ENCODE measurements around the gene GRM4.

The GRM4 gene

DNA sequence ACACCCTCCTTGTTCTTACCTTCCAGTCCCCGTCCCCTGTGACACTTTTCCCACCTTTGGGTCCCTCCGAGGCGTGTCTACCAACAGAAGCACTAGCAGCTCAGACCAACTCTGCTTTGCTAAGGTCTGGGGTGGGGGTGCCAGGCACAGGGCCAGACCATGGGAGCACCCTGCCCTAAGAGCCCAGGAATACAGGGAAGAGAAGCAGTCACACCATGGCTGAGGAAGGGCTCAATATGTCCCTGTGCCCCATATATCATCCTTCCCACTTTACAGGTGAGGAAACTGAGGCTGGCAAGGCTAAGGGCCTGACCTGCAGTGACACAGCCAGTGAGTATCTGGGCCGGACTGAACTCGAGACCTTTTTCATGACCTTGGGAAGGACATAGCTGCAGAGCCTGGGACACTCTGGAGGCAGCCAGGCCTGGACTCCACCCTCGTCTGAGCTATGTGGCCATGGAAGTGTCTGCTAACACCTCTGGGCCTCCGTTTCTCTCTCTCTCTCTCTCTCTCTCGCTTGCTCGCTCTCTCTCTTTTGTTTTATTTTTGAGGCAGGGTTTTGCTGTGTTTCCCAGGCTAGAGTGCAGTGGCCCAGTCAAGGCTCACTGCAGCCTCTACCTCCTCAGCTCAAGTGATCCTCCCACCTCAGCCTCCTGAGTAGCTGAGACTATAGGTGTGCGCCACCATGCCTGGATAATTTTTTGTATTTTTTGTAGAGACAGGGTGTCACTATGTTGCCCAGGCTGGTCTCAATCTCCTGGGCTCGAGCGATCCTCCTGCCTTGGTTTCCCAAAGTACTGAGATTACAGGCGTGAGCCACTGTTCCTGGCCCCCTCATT is 156.7 kb downstream of the GRM4 start:
- DNase-seq = no peak

DNA sequence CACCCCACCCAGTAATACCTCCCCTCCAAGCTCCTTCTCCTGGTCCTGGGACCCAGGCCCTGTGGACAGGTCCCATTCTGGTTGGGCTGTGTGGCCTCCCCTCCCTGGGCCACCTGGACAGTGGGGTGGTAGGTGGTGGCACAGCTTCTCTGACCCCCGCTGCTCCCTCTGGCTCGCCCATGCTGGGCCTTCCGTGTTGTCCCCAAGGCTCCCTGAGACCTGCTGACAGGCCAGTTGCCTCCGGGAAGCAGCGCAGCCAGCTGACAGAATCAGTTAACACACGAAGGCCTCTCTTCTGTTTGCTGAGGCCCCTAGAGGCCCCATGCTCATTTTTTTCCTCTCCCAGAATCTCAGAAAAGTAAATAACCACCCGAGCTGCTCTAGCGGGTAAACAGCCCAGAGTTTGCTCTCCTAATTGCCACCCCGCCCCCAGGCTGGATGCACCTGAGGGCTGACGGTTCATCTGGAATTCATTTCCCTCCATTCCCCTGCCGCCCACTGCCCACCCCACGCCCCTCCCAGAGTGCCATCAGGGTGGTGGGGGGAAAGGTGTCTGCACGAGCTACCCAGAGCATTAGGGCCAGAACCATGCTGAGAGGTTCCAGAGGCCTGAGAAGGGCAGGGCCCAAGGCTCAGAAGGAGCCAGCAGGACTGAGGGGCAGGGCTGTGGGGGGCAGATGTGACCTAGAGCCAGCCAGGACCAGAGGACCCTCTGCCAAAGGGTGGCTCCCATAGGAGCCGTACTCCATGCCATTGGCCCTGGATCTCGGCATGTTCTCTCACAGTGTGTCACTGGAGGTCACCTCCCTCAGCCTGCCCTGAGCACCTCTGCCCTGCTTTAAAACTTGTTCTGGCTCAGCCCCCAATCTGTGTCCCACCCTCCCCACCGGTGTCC is 157.5 kb downstream of the GRM4 start:
- no peak for DNase-seq

DNA sequence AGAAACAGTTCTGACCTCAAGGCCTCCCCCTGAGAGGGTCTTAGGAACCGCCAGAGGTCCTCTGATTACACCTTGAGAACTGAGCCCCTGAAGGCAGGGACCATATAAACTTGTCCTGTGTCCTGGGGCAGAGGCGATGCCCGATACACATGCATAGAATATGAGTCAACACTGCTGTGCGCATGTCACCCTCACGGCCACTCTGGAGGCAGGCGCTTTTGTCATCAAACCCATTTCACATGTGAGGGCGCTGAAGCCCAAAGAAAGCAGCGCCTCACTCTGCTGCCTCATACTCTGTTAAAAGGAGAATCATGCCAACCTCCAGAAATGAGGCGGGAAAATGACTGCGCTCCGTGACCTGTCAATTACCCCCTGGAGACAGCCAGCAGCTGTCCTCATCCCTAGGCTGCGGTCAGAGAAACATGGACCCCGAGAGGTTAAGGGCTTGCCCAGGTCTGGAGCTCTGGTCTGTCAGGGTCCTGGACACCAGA is 158.3 kb downstream of the GRM4 start:
- DNase-seq = no peak

DNA sequence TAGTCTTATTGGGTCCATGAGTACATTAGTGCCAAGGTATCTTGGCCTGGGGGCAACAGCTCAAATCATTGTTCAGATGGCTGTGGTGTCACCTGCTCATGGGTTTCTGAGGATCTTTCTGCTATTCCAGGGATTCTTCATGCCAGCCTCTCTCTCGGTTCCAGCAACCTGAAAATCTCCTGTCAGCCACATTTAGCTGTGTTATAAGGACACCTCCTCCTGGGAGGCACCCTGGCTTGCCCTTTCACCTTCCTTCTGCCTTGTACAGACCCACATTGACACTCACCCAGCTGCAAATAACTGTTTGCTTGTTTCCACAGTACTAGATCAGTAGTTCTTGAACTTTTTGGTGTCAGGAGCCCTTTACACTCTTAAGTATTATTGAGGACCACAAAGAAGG is 159.9 kb downstream of the GRM4 start:
- no peak for DNase-seq

DNA sequence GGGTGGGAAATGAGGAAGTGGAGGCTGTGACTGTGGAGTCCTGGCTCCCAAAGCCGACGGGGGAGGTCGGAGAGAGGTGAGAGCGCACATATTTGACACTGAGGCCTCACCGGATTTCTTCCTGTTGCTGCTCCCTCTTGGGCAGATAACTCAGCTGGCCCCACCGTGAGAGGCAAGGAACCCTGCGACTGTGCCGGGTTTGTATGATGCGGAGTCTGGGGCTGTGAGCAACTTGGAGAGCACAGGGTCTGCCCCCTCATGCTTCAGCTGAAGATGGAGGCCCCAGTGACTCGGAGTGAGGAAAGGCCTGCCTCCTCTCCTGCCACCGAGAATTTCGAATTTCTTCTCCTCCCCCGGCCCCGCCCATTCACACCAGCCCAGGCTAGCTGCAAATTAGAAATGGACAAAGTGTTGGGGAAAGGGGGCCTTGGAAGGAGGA is 160.6 kb downstream of the GRM4 start:
- no peak for DNase-seq

DNA sequence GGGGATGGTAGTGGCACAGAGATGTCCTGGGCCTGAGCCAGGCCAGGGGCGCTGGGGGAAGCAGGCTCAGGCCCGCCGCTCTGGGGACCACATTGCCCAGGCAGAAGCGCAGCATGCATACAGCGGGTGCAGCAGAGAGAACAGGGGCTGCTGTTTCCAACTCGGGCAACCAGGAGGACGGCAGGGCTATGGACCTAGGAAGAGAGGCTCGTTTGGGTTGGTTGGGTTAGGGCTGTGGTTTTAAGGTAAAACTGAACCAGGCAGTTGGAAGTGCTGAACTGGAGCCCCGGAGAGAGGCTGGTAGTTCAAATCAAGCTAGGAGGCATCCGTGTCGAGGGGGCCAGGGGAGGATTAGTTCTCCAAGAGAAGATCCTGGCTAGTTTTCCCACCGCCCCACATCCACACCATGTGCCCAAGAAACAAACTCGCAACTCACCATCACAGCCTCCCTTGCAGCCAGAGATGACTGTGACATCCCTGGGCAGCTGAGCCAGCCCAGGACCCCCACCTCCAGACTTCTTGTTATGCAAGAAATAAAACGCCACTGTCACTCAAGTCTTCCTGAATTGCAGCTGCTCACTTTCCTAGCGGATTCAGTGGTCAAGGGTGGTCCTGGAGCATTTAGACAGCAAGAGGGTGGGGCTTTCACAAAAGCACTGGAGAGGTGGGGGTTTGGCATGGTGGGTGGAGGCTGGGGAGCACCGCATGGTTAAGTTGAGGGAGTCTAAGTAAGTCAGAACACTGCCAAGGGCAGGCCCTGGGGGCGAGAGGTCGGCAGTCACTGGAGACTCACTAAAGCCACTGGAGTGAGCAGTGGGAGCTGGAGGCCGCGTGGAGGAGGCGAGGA is 161.2 kb downstream of the GRM4 start:
- no peak for DNase-seq

DNA sequence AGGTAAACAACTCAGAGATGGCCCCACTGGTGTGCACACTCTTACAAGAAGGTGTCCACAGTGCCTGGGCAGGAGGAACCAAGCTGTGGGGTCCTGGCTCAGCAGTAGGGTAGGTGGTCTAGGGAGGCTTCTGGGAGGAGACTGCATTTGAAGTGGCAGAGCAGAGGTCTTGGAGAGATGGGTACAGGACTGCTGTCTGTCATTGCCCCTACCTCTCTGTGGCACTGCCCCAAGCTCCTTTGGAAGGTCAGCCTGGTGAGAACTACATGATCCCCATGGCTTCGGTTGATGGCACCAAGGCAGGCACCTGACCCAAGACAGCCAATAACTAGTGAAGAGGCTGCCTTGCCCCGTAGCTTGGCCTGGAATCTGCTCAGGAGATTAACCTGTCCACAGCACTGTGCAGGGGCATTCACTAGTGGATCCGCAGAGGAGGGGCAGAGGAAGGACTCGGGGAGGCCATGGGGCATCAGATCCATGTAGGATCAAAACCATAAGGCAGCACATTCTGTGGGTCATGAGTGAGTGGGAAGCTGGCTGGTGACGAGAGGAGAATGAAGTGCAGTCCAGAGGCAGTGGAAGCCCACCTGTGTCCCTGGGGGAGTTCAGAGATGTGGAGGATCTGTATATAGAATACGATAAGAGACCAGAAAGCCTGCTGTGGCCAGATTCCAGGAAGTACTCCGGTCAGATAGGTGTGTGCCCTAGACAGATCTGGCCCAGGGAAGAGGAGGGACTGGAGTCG is 162.0 kb downstream of the GRM4 start:
- DNase-seq = no peak

DNA sequence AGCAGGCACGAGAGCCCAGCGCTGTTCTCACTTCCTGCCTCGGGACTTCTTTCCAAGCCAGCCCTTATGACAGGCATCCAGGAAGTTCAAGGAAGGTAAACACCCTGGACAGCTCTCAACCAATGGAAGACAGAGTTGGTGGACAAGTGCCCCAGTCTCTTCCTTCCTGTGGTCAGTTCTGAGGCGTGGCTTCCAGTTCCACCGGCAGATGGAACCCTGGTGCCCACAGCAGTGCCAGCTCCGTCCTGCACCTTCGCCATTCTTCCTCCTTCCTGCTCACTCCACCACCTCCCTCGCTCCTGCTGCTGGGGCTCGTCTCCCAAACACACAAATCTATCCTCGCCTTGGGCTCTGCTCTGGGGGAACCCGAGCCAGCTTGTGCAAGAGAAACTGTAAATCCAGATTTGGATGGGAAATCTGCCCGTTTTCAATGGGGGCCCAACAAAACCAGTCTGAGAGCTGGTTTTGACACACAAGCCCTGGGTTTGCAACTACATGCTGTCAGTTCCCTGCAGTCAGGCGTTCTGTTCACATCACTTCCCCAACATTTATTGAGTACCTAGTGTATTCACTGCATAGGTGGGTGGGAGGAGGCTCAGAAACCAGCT is 162.7 kb downstream of the GRM4 start:
- no peak for DNase-seq

DNA sequence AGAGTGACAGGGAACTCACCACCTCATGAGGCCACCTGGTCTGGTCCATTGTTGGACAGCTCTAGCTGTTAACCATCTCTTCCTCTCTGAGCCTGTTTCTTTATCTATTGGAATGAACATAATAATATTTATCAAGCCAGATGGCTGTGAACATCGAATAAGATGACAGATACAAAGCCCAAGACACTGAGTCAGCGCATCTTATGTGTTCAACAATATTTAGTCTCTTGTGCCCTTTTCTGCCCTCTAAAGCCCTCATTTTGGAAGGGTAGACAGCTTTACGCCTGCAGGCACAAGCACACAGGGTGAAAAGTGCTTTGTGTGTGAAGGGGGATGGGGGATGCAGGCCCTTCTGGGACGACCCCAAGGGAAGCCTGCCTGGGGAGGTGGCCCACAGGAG is 164.0 kb downstream of the GRM4 start:
- no peak for DNase-seq

DNA sequence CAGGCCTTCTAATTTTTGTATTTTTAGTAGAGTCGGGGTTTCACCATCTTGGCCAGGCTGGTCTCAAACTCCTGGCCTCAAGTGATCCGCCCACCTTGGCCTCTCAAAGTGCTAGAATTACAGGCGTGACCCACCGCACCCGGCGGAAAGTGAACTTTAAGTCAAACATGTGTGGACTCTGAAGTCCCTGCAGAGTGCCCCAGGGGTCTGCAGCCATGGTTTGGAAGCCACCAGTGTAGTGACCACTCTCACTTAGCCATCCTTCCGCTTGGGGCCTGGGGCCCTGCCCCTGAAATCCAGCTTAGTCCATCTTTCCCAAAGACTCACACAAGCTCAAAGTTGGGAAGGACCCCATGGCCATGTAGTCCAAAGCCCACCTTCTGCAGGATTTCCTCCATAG is 164.5 kb downstream of the GRM4 start:
- no peak for DNase-seq

DNA sequence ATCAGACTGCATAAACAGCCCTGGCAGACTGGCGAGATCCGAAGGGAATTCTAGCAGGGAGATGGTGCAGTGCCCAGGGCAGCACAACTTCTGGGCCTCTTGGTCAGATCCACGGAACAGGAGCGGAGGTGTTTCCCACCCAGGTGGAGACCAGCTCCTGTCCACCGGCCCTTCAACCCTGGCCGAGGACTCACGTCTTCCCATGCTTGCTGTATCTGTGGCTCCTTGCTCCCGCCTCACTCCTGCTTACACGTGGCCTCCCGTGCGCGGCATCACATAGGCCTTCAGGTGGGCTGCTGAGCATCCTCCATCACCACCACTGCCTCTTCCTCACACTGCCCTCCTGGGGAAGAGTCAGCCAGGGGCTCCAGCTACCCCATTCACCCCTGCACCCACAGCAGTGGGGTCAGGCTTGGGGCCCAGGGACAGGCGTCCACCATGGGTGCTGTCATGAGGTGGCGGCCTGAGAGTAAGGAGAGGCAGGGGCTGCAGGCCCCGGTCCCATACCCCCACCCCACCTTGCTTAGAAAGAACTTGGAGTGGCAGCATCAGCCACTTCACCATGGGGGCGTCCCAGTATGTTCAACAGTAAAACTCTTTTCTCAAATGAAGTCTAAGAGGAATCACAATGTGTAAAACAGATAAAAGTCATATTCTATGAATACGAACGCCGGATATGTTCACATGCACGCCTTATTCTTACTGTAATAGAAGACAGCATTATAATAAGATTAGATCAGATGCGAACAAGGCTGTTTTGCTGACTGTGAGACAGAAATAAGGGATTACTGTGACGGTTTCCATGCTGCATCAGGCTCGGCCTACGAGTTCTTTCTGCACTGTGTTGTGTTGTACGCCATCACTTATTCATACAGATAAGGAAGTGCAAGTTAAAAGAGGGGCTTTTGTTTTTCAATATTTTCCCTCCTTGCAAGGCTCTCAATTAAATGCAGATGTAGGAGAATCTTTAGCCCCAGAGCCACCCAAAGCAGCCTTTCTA is 165.4 kb downstream of the GRM4 start:
- DNase-seq = no peak

DNA sequence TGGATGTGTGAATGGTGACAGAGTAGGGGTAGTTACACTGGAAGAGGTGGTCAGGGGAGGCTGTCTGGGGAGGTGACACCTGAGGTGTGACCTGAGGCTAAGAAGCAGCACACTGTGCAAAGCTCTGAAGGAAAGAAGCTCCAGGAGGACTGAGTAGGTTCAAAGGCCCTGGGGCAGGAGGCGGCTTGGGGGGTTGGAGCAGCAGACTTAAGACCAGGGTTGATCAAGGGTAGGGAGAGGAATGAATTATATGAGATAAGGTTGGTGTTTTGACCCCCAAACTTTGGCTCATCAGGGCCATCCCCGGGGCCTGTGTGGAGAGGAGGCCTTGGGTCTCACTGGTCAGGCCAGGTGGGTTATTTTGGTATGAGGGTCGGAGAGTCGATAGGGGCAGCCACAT is 166.1 kb downstream of the GRM4 start:
- DNase-seq = no peak

DNA sequence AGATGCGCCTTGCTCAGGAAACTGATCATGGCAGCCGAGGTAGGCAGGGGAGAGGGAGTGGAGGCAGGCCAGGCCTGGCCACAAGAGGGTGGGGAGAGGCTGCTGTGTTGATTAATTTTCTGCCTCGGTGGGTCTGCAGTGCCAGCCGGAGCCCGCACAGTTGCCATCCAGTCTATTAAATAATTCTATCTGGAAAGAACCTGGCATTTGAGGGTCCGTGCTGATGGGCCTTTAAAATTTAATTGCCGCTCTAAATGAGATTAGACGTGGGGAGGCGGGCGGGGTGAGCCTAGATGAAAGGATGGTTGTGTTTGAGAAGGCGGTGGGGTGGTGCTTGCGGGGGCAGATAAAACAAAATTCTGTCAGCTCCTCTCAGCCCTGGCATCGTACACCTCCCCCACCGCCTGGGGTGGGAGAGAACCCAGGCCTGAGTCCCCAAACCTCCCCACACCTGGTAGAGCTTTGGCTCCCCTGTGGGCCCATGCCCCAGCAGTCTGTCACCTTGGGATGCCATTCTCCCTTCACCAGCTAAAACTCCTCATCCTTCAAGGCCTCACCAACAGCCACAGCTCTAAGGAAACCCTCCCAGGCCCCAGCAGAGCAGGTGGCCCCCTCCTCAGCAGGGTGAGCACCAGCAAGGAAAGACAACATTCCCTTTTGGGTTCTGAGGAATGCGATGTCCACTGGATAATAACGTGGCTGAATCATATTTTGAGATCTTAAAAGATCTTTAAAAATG is 167.3 kb downstream of the GRM4 start:
- DNase-seq = no peak

DNA sequence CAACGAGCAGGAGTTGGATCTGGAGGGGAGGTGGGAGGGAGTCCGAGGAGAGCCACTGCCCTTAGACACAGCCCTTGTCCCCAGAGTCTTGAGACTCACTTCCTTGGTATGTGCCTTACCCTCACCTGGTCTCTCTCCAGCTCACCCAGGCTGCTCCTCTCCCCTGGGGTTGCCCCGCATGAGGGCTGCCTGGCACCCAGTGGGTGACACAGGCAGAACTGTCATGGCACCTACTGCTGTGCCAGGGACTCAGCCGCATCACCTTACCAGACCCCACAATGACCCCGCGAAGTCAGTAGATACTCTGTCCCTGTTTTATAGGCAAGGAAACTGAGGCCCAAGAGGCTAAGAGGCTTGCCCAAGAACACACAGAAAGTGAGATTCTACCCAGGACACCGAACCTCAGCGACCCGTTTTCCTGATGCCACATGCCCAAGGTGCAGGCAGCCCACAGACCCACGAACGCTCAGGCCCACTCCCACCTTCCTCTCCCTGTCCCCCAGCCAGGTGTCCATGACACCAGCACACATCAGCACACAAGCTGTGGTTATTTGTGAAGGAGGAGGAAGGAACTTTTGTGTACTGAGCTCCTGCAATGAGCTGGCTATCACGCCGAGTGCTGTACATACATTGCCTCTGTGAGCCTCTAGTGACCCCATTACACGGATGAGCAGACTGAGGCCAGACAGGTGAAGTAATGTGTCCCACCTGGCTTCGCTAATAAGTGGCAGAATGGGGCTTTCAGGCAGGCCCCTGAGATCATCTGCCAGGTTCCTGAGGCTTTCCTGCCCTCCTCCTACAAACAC is 168.1 kb downstream of the GRM4 start:
- DNase-seq = no peak

DNA sequence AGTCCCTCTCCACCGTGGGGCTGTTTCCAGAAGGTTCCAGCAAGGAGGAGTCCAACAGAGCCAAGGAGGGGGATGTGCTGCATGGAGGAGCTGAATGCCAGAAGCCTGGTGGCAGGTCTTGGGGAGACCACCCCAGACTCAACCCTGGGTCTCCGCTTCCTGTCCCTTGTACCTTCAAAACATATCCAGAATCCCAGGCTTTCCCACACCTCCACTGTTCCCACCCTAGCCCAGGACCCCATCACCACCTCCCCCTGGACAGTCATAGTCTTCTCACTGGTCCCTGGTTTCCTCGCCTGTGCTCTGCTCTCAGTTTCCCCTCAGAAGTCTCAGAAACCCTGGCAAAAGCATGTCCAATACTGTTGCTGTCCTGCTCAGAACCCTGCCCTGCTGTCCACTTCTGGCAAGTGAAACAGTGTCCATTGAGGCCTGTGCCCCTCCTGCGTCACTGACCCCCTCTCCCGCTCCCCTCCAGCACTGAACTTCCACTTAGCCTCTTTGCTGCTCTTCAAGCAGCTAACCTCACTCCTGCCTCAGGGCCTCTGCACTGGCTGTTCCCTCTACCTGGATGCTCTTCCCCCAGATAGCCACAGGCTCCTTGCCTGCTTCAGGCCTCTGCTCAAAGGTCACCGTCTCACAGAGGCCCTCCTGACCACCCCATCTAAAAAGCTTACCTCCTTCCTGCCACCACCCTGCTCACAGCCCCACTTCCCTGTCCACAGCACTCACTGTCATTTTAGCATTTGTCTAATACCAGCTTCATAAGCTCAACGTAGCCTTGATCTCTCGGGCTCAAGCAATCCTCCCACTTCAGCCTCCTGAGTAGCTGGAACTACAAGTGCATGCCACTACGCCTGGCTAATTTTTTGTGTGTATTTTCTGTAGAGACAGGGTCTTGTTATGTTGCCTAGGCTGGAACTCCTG is 169.2 kb downstream of the GRM4 start:
- no peak for DNase-seq

DNA sequence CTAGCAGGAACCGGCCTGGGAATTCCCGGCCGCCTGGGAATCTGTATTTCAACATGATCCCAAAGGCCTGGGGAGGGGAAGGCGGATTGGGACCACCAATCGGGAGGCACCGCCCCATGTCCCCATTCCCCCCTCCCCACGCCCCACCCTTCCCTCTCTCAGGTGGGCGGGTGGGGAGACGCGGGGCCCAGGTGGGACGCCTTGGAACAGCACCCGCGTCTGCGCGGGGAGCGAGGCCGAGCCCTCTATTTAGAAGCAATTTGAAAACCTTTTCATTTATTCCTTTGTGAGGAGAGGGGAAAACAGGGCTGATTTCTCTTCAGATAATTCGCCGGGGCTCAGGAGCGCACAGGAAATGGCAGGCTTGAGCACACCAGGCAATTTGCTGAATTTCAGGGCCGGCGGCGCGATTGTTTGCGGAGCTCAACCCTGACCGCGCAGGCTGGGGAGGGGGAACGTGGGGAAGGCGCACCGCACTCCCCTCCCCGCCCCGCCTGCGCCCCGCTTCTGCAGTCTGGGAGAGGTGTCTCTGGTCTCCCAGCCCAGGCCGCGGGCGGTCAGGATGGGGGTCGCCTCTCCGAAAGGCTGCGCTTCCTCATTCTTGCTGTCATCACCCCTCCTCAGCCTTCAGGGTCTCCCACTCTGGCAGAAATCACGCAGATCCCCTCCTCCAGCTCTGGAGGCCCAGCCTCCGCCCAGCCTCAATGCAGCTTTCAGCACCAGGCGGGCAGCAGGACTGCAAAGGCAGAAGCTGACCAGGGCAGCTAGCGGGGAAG is 170.0 kb downstream of the GRM4 start:
- DNase-seq = no peak

DNA sequence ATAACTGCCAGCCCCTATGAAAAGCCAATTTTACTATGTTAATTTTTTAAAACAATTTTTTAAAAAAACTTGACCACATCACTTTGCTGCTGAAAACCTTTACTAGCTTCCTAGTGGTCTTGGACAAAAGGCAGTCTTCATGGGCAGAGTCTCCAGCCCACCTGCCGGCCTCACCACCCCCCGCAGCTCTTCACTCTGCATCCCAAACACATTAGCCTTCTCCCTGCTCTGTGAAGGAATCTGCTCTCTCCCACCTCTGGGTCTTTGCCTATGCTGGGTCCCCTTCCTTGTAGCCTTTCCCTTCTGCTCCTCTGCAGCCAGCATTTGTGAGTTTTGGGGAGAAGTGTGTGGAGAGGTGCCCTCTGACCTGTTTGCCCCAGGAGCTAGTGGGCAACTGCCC is 171.4 kb downstream of the GRM4 start:
- DNase-seq = no peak
